SU-DHL-6 (cell line): ENCODE measurements around the gene NCOA1.

Experiments
- H2AFZ ChIP-seq: fragments of 200-600 bp; sonication (generic); 2 replicates; pipeline ENCODE4 v1.6.1; 2014; ENCODE audit warnings: low read depth, mild to moderate bottlenecking, moderate library complexity, mixed read lengths, antibody characterized with exemption, low read length; ENCODE audit not compliant: severe bottlenecking
- H3F3A ChIP-seq: fragments of 200-600 bp; shearing (Covaris generic); 2 replicates; pipeline ENCODE4 v1.6.0; 2016; ENCODE audit warnings: antibody characterized with exemption, mild to moderate bottlenecking; ENCODE audit not compliant: insufficient read depth
- H3K27ac ChIP-seq: fragments of 200-600 bp; sonication (generic); 2 replicates; pipeline ENCODE4 v1.5.1; 2016; ENCODE audit warnings: low read depth, mild to moderate bottlenecking, low read length, moderate library complexity, mixed read lengths
- H3K27me3 ChIP-seq: fragments of 200-600 bp; sonication (generic), shearing (Covaris generic); 2 replicates; pipeline ENCODE4 v1.6.0; 2014; ENCODE audit warnings: mild to moderate bottlenecking, low read length
- H3K36me3 ChIP-seq: fragments of 200-600 bp; sonication (generic); 2 replicates; pipeline ENCODE4 v1.6.1; 2014; ENCODE audit warnings: mild to moderate bottlenecking, low read length, mixed read lengths
- H3K4me2 ChIP-seq: fragments of 300-600, 200-600 bp; shearing (Covaris generic), sonication (generic); 2 replicates; pipeline ENCODE4 v1.6.0; 2014; ENCODE audit warnings: low read length, low read depth, mild to moderate bottlenecking; ENCODE audit not compliant: poor library complexity, severe bottlenecking
- H3K4me3 ChIP-seq: fragments of 200-600 bp; sonication (generic); 2 replicates; pipeline ENCODE4 v1.5.1; 2014; ENCODE audit warnings: antibody characterized with exemption, low read length, mild to moderate bottlenecking, mixed read lengths; ENCODE audit not compliant: insufficient read depth, poor library complexity, severe bottlenecking
- H3K79me2 ChIP-seq: fragments of 200-600 bp; sonication (generic); 2 replicates; pipeline ENCODE4 v1.6.1; 2014; ENCODE audit warnings: mild to moderate bottlenecking, low read length, moderate library complexity; ENCODE audit not compliant: insufficient read depth
- H3K9ac ChIP-seq: fragments of 200-600 bp; sonication (generic); 2 replicates; pipeline ENCODE4 v1.7.0; 2014; ENCODE audit warnings: mild to moderate bottlenecking, low read length
- H3K9me2 ChIP-seq: fragments of 200-600 bp; sonication (generic); replicated peaks from 2 replicates; pipeline ENCODE4 v1.6.1; 2014; ENCODE audit warnings: low read length; ENCODE audit not compliant: insufficient read depth
- H3K9me3 ChIP-seq: fragments of 200-600 bp; sonication (generic); 2 replicates; pipeline ENCODE4 v1.6.1; 2014; ENCODE audit warnings: low read length, mixed read lengths; ENCODE audit not compliant: insufficient read depth
- H4K20me1 ChIP-seq: fragments of 200-600 bp; sonication (generic); 2 replicates; pipeline ENCODE4 v1.6.1; 2014; ENCODE audit warnings: low read depth, mild to moderate bottlenecking, antibody characterized with exemption, low read length, moderate library complexity, mixed read lengths
- EZH2phosphoT487 ChIP-seq: fragments of 200-600 bp; sonication (generic), shearing (Covaris generic); conservative IDR thresholded peaks from 2 replicates; pipeline ENCODE4 v1.6.1; 2018; ENCODE audit warnings: mild to moderate bottlenecking, antibody characterized with exemption, low read length, moderate library complexity, mixed read lengths
- TF ChIP-seq, protein P1 (sequence below): fragments of 200-600 bp; sonication (generic); IDR thresholded peaks from one replicate; pipeline ENCODE4 v1.5.1; 2017; ENCODE audit warnings: antibody characterized with exemption, mild to moderate bottlenecking, low read length, moderate library complexity; ENCODE audit not compliant: insufficient read depth, poor library complexity, severe bottlenecking

The NCOA1 gene

DNA sequence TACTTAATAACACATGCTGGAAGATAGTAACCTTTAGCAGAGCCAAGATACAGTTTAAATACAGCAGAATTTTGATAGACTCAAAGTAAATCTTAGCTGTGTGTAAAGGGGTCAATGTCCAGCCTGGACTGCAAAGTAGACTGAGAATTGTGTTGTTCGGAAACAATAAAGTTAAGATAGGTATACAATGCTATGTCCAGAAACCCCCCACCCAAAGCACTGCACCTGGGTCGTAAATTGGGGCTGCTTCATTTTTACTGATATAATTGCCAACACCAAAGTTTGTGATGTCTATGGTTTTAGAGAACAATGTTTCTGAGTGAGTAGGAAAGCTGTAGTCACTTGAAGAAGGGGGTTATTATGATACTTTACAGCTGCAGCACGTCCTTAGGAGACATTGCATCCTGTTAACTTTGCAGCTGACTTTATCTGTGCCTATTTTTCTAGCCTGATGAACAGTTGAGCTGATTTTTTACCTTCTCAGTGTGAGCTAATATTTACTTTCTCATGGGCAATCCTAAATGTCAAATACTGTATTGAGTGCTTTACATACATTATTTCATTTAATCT lies 4.3 kb upstream of the NCOA1 start:
- Histone ChIP-seq H3K36me3 (no peaks in the 10 kb centered on the region), H3K4me3 (no peak overlapping the region), H3K27me3 (no peaks in the 10 kb centered on the region), H2AFZ (no peak overlapping the region), H3K79me2 (no peaks in the 10 kb centered on the region), H3K9me2 (no peaks in the 10 kb centered on the region), H3F3A (no peaks in the 10 kb centered on the region; the same call in 1 of the 2 replicates), H3K4me2 (no peak overlapping the region), H4K20me1 (no peaks in the 10 kb centered on the region), H3K9ac (no peak overlapping the region), H3K27ac (no peak overlapping the region), H3K9me3 (no peaks in the 10 kb centered on the region)
- TF ChIP-seq, protein P1, sequence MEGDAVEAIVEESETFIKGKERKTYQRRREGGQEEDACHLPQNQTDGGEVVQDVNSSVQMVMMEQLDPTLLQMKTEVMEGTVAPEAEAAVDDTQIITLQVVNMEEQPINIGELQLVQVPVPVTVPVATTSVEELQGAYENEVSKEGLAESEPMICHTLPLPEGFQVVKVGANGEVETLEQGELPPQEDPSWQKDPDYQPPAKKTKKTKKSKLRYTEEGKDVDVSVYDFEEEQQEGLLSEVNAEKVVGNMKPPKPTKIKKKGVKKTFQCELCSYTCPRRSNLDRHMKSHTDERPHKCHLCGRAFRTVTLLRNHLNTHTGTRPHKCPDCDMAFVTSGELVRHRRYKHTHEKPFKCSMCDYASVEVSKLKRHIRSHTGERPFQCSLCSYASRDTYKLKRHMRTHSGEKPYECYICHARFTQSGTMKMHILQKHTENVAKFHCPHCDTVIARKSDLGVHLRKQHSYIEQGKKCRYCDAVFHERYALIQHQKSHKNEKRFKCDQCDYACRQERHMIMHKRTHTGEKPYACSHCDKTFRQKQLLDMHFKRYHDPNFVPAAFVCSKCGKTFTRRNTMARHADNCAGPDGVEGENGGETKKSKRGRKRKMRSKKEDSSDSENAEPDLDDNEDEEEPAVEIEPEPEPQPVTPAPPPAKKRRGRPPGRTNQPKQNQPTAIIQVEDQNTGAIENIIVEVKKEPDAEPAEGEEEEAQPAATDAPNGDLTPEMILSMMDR: no peak
- TF ChIP-seq EZH2phosphoT487: no peak

DNA sequence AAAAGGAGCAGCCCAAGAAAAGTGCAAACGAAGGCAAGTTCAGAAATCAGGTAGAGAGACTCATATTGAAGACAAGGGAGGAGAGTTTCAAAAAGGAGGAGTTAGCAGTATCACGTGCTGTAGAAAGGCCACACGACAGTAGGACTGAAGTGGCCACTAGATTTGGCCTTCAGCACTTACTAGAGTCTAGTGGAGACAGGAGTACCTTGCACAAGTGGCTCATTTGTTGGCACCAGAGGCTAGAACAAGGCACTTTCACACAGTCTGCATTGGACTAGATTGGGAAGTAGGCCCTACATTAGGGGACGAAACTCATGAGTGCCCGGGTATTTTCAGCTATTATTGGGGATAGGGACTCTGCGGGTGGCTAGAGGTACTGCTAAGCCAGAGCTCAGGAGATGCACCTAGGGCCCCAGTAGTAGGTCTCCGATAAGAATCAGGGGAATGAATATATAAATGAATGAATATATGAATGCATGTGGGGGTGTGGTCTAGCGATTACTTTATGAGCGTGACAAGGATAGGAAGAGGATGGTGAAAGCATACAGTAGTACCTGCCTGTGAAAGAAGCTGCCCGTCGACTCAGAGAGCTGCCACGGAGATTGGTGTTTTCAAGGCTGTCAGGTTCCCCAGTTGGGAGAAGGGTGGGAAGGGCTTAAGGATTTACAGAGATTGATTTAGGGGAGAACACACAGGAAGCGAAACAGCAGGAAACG lies 1.4 kb upstream of the NCOA1 start:
- 0 out of 2 replicates have a peak, but pooled peaks cover 6% of the 10 kb centered on the region for H3K79me2 ChIP-seq
- H3K27me3 ChIP-seq: no peaks in the 10 kb centered on the region
- no peak for TF ChIP-seq EZH2phosphoT487
- TF ChIP-seq, protein P1: no peak
- H3K9me3 ChIP-seq: no peaks in the 10 kb centered on the region
- no peaks in the 10 kb centered on the region for H3K36me3 ChIP-seq
- peak overlapping the region; percentile 99 for H2AFZ ChIP-seq
- H3K4me3 ChIP-seq: peak overlapping the region; percentile 77
- peaks cover 16% of the 10 kb centered on the region for H3F3A ChIP-seq
- H4K20me1 ChIP-seq: no peaks in the 10 kb centered on the region
- peak overlapping the region; percentile 75 for H3K9ac ChIP-seq
- no peak overlapping the region for H3K27ac ChIP-seq
- peak overlapping the region; percentile 92 for H3K4me2 ChIP-seq
- no peaks in the 10 kb centered on the region for H3K9me2 ChIP-seq

DNA sequence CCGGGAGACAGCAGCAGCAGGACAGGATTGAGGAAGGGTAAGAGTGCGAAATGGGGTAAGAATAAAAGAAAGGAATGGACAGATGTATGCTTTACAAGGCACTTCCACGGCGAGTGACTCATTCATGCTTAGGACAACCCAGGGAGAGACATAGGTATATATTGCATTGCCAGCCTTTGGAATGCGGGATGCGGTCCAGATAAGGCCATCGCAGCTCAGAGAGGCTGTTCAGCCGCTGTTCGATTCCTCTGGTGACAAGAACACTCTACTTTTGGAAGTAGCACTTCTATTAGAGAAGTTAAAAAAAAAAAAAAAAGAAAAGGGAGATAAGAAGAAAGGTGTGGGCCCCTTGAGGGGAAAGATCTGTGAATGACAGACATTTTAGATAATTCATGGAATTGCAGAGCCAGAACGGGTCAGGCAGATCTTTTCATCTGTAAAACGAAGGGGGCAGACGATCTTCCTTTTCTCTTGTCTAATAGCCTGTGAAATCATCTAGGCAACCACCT lies 819 bp upstream of the NCOA1 start:
- Histone ChIP-seq H3K79me2 (0 out of 2 replicates have a peak, but pooled peaks cover 6% of the 10 kb centered on the region), H3K36me3 (no peaks in the 10 kb centered on the region), H3K9ac (peak overlapping the region; percentile 75), H2AFZ (peak overlapping the region; percentile 99), H4K20me1 (no peaks in the 10 kb centered on the region), H3F3A (peaks cover 16% of the 10 kb centered on the region), H3K27ac (peak overlapping the region; percentile 52), H3K4me3 (peak overlapping the region; percentile 77), H3K9me2 (no peaks in the 10 kb centered on the region), H3K4me2 (peak overlapping the region; percentile 92), H3K9me3 (no peaks in the 10 kb centered on the region), H3K27me3 (no peaks in the 10 kb centered on the region)
- TF ChIP-seq, protein P1: no peak
- no peak for TF ChIP-seq EZH2phosphoT487
